Upper lobe of right lung (tissue), 1 donor: ENCODE measurements around the gene PTPRCAP. TPM values are rescaled to one million over a fixed set of nuclear protein-coding genes. Genes with fewer than 3 reads are reported as not detected.
A peak's percentile ranks its signal among the peaks of the same experiment; 100 is the strongest.

Experiments used
- ATAC-seq: fragments of 200-7000 bp; cut with Tn5 transposase; one replicate; pipeline ENCODE4 v1.9.1; 2020; ENCODE audit warnings: mild to moderate bottlenecking, moderate library complexity
- DNase-seq: peaks from one replicate; pipeline ENCODE4 v3.0.0-alpha.2; 2020
- H3K27ac ChIP-seq: fragments of 200-600 bp; one replicate; pipeline ENCODE4 v1.8.0; 2022
- H3K27me3 ChIP-seq: fragments of 200-600 bp; one replicate; pipeline ENCODE4 v1.8.0; 2022; ENCODE audit warnings: mild to moderate bottlenecking
- H3K36me3 ChIP-seq: fragments of 200-600 bp; one replicate; pipeline ENCODE4 v1.8.0; 2022
- H3K4me1 ChIP-seq: fragments of 200-600 bp; one replicate; pipeline ENCODE4 v1.8.0; 2022
- H3K4me3 ChIP-seq: fragments of 200-600 bp; one replicate; pipeline ENCODE4 v1.8.0; 2022; ENCODE audit warnings: mild to moderate bottlenecking
- H3K9me3 ChIP-seq: fragments of 200-600 bp; one replicate; pipeline ENCODE4 v1.8.0; 2022
- CTCF ChIP-seq: fragments of 200-600 bp; IDR thresholded peaks from one replicate; pipeline ENCODE4 v1.8.0; 2022; ENCODE audit warnings: antibody characterized with exemption
- intact Hi-C: fragments of 100-400 bp; cut with DNase I; formaldehyde crosslinking; loops from one replicate; pipeline ENCODE4 v1.11.0; 2022
- total RNA-seq: library from RNA; stranded (reverse); fragmentation: NEBNext Ultra II Directional; extraction: Animal tissue kit (Norgen Biotek cat#: 25700); gene quantifications from one replicate; pipeline ENCODE4 v1.2.1, GENCODE V29; 2021
- donor health status: DM: no; HTN: yes; CAD: no; lungs with severe emphysema.

The PTPRCAP gene
- total RNA-seq, 1 donor from 2014 or later, result 17.7 TPM

DNA sequence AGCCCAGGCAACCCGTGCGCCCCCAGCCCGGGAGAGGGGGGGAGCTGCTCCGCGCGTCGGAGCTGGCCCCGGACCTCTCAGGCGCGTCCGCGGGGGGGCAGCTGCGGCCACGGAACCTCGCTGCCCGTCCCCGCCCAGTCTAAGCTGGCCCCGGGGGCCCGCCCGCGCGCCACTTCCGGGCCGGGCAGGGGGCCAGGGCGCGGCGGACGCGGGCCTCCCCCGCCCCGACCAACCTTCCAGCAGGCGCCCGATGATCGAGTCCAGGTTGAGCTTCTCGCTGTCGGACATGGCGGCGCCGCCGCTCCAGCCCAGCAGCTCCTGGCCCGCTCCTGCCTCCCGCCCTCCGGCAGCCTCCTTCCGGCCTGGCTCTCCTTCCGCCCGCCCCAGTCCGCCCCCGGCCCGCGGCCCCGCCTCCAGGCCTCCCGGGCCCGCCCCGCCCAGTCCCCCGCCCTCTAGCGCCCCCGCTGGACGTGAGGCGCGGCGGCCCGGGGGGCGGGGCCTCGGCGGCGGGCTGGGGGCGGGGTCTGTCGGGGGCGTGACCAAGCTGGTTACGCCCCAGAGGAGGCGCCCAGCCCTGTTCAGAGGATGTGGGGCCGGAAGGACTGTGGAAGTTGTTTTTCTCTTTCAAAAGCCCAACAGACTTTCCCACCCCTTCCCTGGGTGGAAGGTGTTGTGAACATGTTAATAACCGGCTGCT lies 35.8 kb downstream of the PTPRCAP start, which contains the start of gene PPP1CA:
PPP1CA (minus strand) TSS at position 364 of the 697 bp plus-strand sequence; CDS start at position 288, 76 bp downstream.
- DNase-seq (peak; percentile 96), ATAC-seq (peak; percentile 93)
- intact Hi-C loops, result loop anchor here (10.0 kb wide), 1 partner anchor 103 kb away; the partner anchor contains the start of genes CDK2AP2 and PITPNM1
- H3K4me1 ChIP-seq, result peaks cover 44% of the 10 kb centered on the region
- peak; percentile 23 for TF ChIP-seq CTCF
- H3K9me3 ChIP-seq, result no peaks in the 10 kb centered on the region
- no peaks in the 10 kb centered on the region for H3K27me3 ChIP-seq
- peak within 1 kb of the TSS; percentile 98 for H3K4me3 ChIP-seq
- H3K36me3 ChIP-seq, result peaks cover 40% of the 10 kb centered on the region
- peak within 1 kb of the TSS; percentile 93 for H3K27ac ChIP-seq

GRCh38 chr11:67400942-67401494 lies 36.5 kb downstream of the PTPRCAP start:
- no peak for ATAC-seq
- no peak for DNase-seq

GRCh38 chr11:67400251-67400941 lies 37.1 kb downstream of the PTPRCAP start:
- Histone ChIP-seq H3K27ac (peak overlapping the region; percentile 93), H3K4me3 (peak overlapping the region; percentile 98), H3K9me3 (no peaks in the 10 kb centered on the region), H3K4me1 (peaks cover 40% of the 10 kb centered on the region), H3K36me3 (peaks cover 51% of the 10 kb centered on the region), H3K27me3 (no peaks in the 10 kb centered on the region)
- no peak for ATAC-seq
- no peak for DNase-seq
- TF ChIP-seq CTCF, result no peak
- intact Hi-C loops, result loop anchor here (10.0 kb wide), 1 partner anchor 104 kb away; the partner anchor contains the start of genes CDK2AP2 and PITPNM1

More at GRCh38 chr11:67400942-67401494, 36.5 kb downstream of the PTPRCAP start:
- Histone ChIP-seq H3K9me3 (no peaks in the 10 kb centered on the region), H3K27ac (peak overlapping the region; percentile 93), H3K4me1 (peaks cover 40% of the 10 kb centered on the region), H3K27me3 (no peaks in the 10 kb centered on the region), H3K4me3 (peak overlapping the region; percentile 98), H3K36me3 (peaks cover 45% of the 10 kb centered on the region)
- TF ChIP-seq CTCF, result no peak
- intact Hi-C loops, result loop anchor here (10.0 kb wide), 1 partner anchor 104 kb away; the partner anchor contains the start of genes CDK2AP2 and PITPNM1

GRCh38 chr11:67398661-67399563 lies 38.6 kb downstream of the PTPRCAP start:
- TF ChIP-seq CTCF, result no peak
- Histone ChIP-seq H3K36me3 (peaks cover 55% of the 10 kb centered on the region), H3K27me3 (no peaks in the 10 kb centered on the region), H3K9me3 (no peaks in the 10 kb centered on the region), H3K27ac (no peak overlapping the region), H3K4me1 (peaks cover 40% of the 10 kb centered on the region), H3K4me3 (no peak overlapping the region)
- ATAC-seq (no peak), DNase-seq (no peak)
- intact Hi-C loops, result no loop called here
